Loucy (cell line): Measurements from ENCODE around the gene SRM.

ENCODE experiments used
- H2AFZ ChIP-seq: fragments of 200-600 bp; sonication (generic); 2 replicates; pipeline ENCODE4 v1.6.0; 2016; ENCODE audit warnings: antibody characterized with exemption, mild to moderate bottlenecking, low read length, moderate library complexity
- H3F3A ChIP-seq: fragments of 200-600 bp; 2 replicates; pipeline ENCODE4 v1.6.0; 2016; ENCODE audit warnings: antibody characterized with exemption, low read depth, mild to moderate bottlenecking
- H3K27me3 ChIP-seq: fragments of 200-600 bp; sonication (generic); 2 replicates; pipeline ENCODE4 v1.6.1; 2014; ENCODE audit warnings: low read length, mild to moderate bottlenecking; ENCODE audit not compliant: insufficient read depth, poor library complexity, severe bottlenecking
- H3K36me3 ChIP-seq: fragments of 200-600 bp; sonication (generic); 2 replicates; pipeline ENCODE4 v1.6.1; 2016; ENCODE audit warnings: low read length; ENCODE audit not compliant: insufficient read depth
- H3K4me1 ChIP-seq: fragments of 200-600 bp; sonication (generic); 2 replicates; pipeline ENCODE4 v1.5.1; 2014; ENCODE audit warnings: low read length, mild to moderate bottlenecking; ENCODE audit not compliant: insufficient read depth, poor library complexity, severe bottlenecking
- H3K4me2 ChIP-seq: fragments of 200-600 bp; sonication (generic); 2 replicates; pipeline ENCODE4 v1.6.0; 2014; ENCODE audit warnings: antibody characterized with exemption, low read length, low read depth, mild to moderate bottlenecking; ENCODE audit not compliant: poor library complexity, severe bottlenecking
- H3K4me3 ChIP-seq: fragments of 200-600 bp; sonication (generic); 2 replicates; pipeline ENCODE4 v1.5.1; 2014; ENCODE audit warnings: low read length, mild to moderate bottlenecking, mixed read lengths; ENCODE audit not compliant: poor library complexity, severe bottlenecking
- H3K79me2 ChIP-seq: fragments of 200-600 bp; sonication (generic); 2 replicates; pipeline ENCODE4 v1.6.1; 2014; ENCODE audit warnings: low read length; ENCODE audit not compliant: insufficient read depth
- H3K9ac ChIP-seq: fragments of 200-600 bp; sonication (generic); 2 replicates; pipeline ENCODE4 v1.6.0; 2014; ENCODE audit warnings: mild to moderate bottlenecking, low read depth, low read length, moderate library complexity; ENCODE audit not compliant: poor library complexity, severe bottlenecking
- H3K9me2 ChIP-seq: fragments of 200-600 bp; sonication (generic); replicated peaks from 2 replicates; pipeline ENCODE4 v1.6.1; 2016; ENCODE audit warnings: low read depth, low read length, mixed read lengths
- H3K9me3 ChIP-seq: fragments of 200-600 bp; sonication (generic); 2 replicates; pipeline ENCODE4 v1.6.1; 2014; ENCODE audit warnings: mild to moderate bottlenecking, antibody characterized with exemption, low read length, low read depth; ENCODE audit not compliant: insufficient read depth
- H4K20me1 ChIP-seq: fragments of 200-600 bp; sonication (generic); 2 replicates; pipeline ENCODE4 v1.6.0; 2014; ENCODE audit warnings: antibody characterized with exemption, low read length, mild to moderate bottlenecking; ENCODE audit not compliant: insufficient read depth, poor library complexity, severe bottlenecking
- EZH2phosphoT487 ChIP-seq: fragments of 200-600 bp; IDR thresholded peaks from 2 replicates; pipeline ENCODE4 v1.6.1; 2018; ENCODE audit warnings: antibody characterized with exemption, mild to moderate bottlenecking, moderate library complexity, borderline replicate concordance
- TF ChIP-seq, protein P1 (sequence below): fragments of 200-600 bp; sonication (generic); conservative IDR thresholded peaks from 2 replicates; pipeline ENCODE4 v1.5.1; 2014; ENCODE audit warnings: mild to moderate bottlenecking, antibody characterized with exemption, low read length

Gene SRM

GRCh38 chr1:11054666-11055065 lies 5.2 kb downstream of the SRM start:
- H3K27me3 ChIP-seq, result no peaks in the 10 kb centered on the region
- peaks cover 11% of the 10 kb centered on the region; the same call in 1 of the 2 replicates for H3K36me3 ChIP-seq

DNA sequence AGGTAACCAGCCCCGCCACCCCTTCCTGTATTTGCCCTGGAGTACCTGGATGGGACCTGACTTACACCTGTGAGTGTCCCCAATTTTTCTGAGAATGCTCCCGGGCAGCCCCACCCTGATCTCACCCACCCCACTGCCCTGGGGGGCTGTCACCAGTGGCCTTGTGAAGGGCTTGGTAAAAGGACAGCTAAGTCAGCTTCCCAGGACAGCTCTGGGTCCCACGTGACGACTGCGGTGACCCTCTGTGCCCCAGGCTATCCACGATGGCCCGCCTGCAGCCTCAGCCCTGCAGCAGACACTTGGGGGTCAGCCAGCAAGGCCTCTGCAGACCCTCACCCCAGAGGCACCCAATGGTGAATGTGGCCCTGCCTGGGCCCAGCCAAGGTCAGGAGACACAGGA lies 5.6 kb downstream of the SRM start:
- H2AFZ ChIP-seq, result no peak overlapping the region

More at GRCh38 chr1:11054666-11055065, 5.2 kb downstream of the SRM start:
- H3K4me2 ChIP-seq, result no peak overlapping the region
- H3K79me2 ChIP-seq, result peaks cover 26% of the 10 kb centered on the region
- no peak overlapping the region for H3K9ac ChIP-seq
- no peak overlapping the region for H2AFZ ChIP-seq
- no peaks in the 10 kb centered on the region for H3K9me2 ChIP-seq
- H3F3A ChIP-seq, result no peaks in the 10 kb centered on the region
- no peak overlapping the region for H3K4me3 ChIP-seq
- no peaks in the 10 kb centered on the region for H3K4me1 ChIP-seq
- TF ChIP-seq, protein P1, sequence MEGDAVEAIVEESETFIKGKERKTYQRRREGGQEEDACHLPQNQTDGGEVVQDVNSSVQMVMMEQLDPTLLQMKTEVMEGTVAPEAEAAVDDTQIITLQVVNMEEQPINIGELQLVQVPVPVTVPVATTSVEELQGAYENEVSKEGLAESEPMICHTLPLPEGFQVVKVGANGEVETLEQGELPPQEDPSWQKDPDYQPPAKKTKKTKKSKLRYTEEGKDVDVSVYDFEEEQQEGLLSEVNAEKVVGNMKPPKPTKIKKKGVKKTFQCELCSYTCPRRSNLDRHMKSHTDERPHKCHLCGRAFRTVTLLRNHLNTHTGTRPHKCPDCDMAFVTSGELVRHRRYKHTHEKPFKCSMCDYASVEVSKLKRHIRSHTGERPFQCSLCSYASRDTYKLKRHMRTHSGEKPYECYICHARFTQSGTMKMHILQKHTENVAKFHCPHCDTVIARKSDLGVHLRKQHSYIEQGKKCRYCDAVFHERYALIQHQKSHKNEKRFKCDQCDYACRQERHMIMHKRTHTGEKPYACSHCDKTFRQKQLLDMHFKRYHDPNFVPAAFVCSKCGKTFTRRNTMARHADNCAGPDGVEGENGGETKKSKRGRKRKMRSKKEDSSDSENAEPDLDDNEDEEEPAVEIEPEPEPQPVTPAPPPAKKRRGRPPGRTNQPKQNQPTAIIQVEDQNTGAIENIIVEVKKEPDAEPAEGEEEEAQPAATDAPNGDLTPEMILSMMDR, result no peak
- no peak for TF ChIP-seq EZH2phosphoT487
- H4K20me1 ChIP-seq, result peaks cover 16% of the 10 kb centered on the region
- no peaks in the 10 kb centered on the region for H3K9me3 ChIP-seq

DNA sequence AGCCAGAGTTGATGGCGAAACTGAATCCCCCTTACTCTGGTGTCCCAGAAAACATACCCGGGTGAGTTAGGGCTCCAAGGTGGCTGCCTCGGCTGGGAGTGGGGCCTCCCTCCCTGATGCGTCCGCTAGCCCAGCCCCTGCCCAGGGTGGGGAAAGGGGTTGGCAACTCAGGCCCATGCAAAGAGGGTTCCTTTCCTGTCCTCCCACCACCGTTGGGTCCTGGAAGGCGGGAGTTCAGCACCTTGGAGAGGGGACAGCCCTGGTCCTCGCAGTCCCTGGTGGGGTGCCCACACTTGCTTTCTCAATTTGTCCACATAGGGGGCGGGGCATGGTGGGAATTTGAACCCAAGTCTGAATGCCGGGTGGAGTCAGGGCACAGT lies 6.1 kb downstream of the SRM start:
- H3K36me3 ChIP-seq, result peaks cover 11% of the 10 kb centered on the region; the same call in 1 of the 2 replicates
- H3K9me3 ChIP-seq, result no peaks in the 10 kb centered on the region
- no peak overlapping the region for H3K9ac ChIP-seq
- no peak overlapping the region for H2AFZ ChIP-seq
- H3K79me2 ChIP-seq, result peaks cover 17% of the 10 kb centered on the region
- no peaks in the 10 kb centered on the region for H3K27me3 ChIP-seq
- no peak overlapping the region for H3K4me2 ChIP-seq
- no peak for TF ChIP-seq EZH2phosphoT487
- TF ChIP-seq, protein P1, result no peak
- peaks cover 8% of the 10 kb centered on the region for H4K20me1 ChIP-seq
- no peaks in the 10 kb centered on the region for H3K4me1 ChIP-seq
- H3K9me2 ChIP-seq, result no peaks in the 10 kb centered on the region
- H3F3A ChIP-seq, result no peaks in the 10 kb centered on the region
- H3K4me3 ChIP-seq, result no peak overlapping the region

More for the DNA sequence above, 5.6 kb downstream of the SRM start:
- H3K4me2 ChIP-seq, result no peak overlapping the region
- no peaks in the 10 kb centered on the region for H3K9me2 ChIP-seq
- no peak overlapping the region for H3K9ac ChIP-seq
- TF ChIP-seq EZH2phosphoT487, result no peak
- TF ChIP-seq, protein P1, result no peak
- H3K79me2 ChIP-seq, result peaks cover 21% of the 10 kb centered on the region
- no peaks in the 10 kb centered on the region for H3K27me3 ChIP-seq
- no peaks in the 10 kb centered on the region for H3K4me1 ChIP-seq
- H4K20me1 ChIP-seq, result peaks cover 12% of the 10 kb centered on the region
- no peaks in the 10 kb centered on the region for H3K9me3 ChIP-seq
- peaks cover 11% of the 10 kb centered on the region; the same call in 1 of the 2 replicates for H3K36me3 ChIP-seq
- no peaks in the 10 kb centered on the region for H3F3A ChIP-seq
- H3K4me3 ChIP-seq, result no peak overlapping the region
